Natural killer cell (primary cell): ENCODE measurements around the gene KIRREL3. TPM values are rescaled to one million over a fixed set of nuclear protein-coding genes. Genes with fewer than 3 reads are reported as not detected.

ENCODE experiments used
- ATAC-seq, 3 donors: fragments of 150-1000 bp in 2 of 3; fragments of 200-7000 bp in 1 of 3; cut with Tn5 transposase; 1 replicate in 1 of 3; 2 replicates in 2 of 3; pipeline ENCODE4 v1.10.0; 2021; ENCODE audit warnings: mild to moderate bottlenecking in 2 of 3, moderate library complexity in 2 of 3
- DNase-seq, 2 donors: peaks; one replicate each; pipeline versions ENCODE4 v3.0.0 to v3.0.0-alpha.2; 2013 to 2021; ENCODE audit warnings: mixed read lengths in 1 of 2
- H3K27ac ChIP-seq: one replicate; pipeline ENCODE4 v1.5.1; 2013; ENCODE audit warnings: mild to moderate bottlenecking, low read length
- H3K27me3 ChIP-seq: one replicate; pipeline ENCODE4 v1.6.1; 2013; ENCODE audit warnings: low read length; ENCODE audit not compliant: control insufficient read depth, insufficient read depth
- H3K36me3 ChIP-seq: one replicate; pipeline ENCODE4 v1.6.1; 2013; ENCODE audit warnings: low read length; ENCODE audit not compliant: control insufficient read depth, insufficient read depth
- H3K4me1 ChIP-seq: one replicate; pipeline ENCODE4 v1.6.1; 2013; ENCODE audit warnings: low read length; ENCODE audit not compliant: control insufficient read depth, insufficient read depth
- H3K4me3 ChIP-seq: one replicate; pipeline ENCODE4 v1.5.1; 2013; ENCODE audit warnings: low read length
- H3K9me3 ChIP-seq: one replicate; pipeline ENCODE4 v1.6.1; 2013; ENCODE audit warnings: low read length; ENCODE audit not compliant: control insufficient read depth, insufficient read depth
- H3K27ac Mint-ChIP-seq, 2 donors: one replicate each; pipeline ENCODE4 v1.8.0; 2022; ENCODE audit warnings: mild to moderate bottlenecking in 2 of 2, mixed read lengths in 2 of 2, moderate library complexity in 1 of 2
- H3K27me3 Mint-ChIP-seq, 2 donors: one replicate each; pipeline ENCODE4 v1.8.0; 2022; ENCODE audit warnings: low read depth in 2 of 2, mixed read lengths in 2 of 2
- H3K36me3 Mint-ChIP-seq: one replicate; pipeline ENCODE4 v1.8.0; 2022; ENCODE audit warnings: mixed read lengths
- H3K4me1 Mint-ChIP-seq, 2 donors: one replicate each; pipeline ENCODE4 v1.8.0; 2022; ENCODE audit warnings: mixed read lengths in 2 of 2
- H3K4me3 Mint-ChIP-seq: one replicate; pipeline ENCODE4 v1.8.0; 2022; ENCODE audit warnings: mild to moderate bottlenecking, moderate library complexity, mixed read lengths
- H3K9me3 Mint-ChIP-seq, 2 donors: one replicate each; pipeline ENCODE4 v1.8.0; 2022; ENCODE audit warnings: mixed read lengths in 2 of 2
- CTCF ChIP-seq: fragments of 200-600 bp; IDR thresholded peaks from one replicate; pipeline ENCODE4 v1.8.0; 2022; ENCODE audit warnings: antibody characterized with exemption
- WGBS: methylation state at CpG from one replicate; pipeline ENCODE4 v1.1.7; 2013; ENCODE audit warnings: missing lambda C conversion rate; ENCODE audit not compliant: insufficient coverage; 5-methylcytosine and 5-hydroxymethylcytosine counted together
- intact Hi-C: fragments of 100-400 bp; cut with micrococcal nuclease; formaldehyde crosslinking; loops from one replicate; pipeline ENCODE4 v1.14.2; 2022
- total RNA-seq, 4 donors: library from RNA; stranded (reverse); fragments of 120-200 nt in 1 of 4; gene quantifications; one replicate each; pipeline versions ENCODE4 v1.2.3 to v1.2.4, GENCODE V29; 2013 to 2022

KIRREL3 gene
- total RNA-seq, 3 donors from 2014 or later (not counting 1 experiment from before 2014, with no cell fraction given) = not detected

- Mint-ChIP-seq H3K27me3 (peaks cover 15 to 37% of the 10 kb centered on the region in 2 donors), H3K27ac (no peak overlapping the region), H3K36me3 (no peaks in the 10 kb centered on the region), H3K4me1 (no peaks in the 10 kb centered on the region), H3K9me3 (no peaks in the 10 kb centered on the region), H3K4me3 (no peak overlapping the region)
- Histone ChIP-seq H3K9me3 (no peaks in the 10 kb centered on the region), H3K27me3 (no peaks in the 10 kb centered on the region), H3K4me3 (no peak overlapping the region), H3K36me3 (no peaks in the 10 kb centered on the region), H3K4me1 (no peaks in the 10 kb centered on the region), H3K27ac (no peak overlapping the region)
- intact Hi-C loops = no loop called here
- no peak for TF ChIP-seq CTCF
- no peak for DNase-seq
- no peak for ATAC-seq
- 87% methylated on average over 2 of the region's 4 CpGs for WGBS
Measured at GRCh38 chr11:126815111-126815510, 185.5 kb downstream of the KIRREL3 start.

DNA sequence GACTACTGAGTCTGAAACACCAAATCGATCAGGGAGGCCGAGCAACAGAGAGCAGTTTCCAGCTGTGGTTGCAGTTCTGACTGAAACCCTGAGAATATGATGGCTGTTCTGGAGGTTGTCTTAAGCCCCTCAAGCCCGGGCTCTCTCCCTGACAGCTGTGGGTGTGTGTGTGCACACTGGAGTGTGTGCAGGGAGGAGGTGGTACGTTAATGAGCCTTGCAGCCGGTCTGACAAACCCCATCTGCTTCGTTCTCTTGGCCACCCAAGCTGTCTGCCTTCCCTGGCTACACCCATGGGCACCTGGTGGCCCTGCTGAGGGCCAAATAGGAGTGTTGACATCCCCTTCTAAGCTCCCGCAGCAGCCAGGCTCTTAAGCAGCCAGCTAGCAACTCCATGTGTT, 189.8 kb downstream of the KIRREL3 start:
- no peak overlapping the region for H3K4me3 Mint-ChIP-seq
- H3K27me3 Mint-ChIP-seq = peaks cover 9 to 18% of the 10 kb centered on the region in 2 donors
- DNase-seq (no peak), ATAC-seq (no peak)
- no peaks in the 10 kb centered on the region for H3K9me3 Mint-ChIP-seq
- Histone ChIP-seq H3K4me3 (no peak overlapping the region), H3K9me3 (no peaks in the 10 kb centered on the region), H3K27me3 (no peaks in the 10 kb centered on the region), H3K36me3 (no peaks in the 10 kb centered on the region), H3K27ac (no peak overlapping the region), H3K4me1 (no peaks in the 10 kb centered on the region)
- intact Hi-C loops = no loop called here
- H3K4me1 Mint-ChIP-seq = no peaks in the 10 kb centered on the region
- no peak for TF ChIP-seq CTCF
- H3K36me3 Mint-ChIP-seq = no peaks in the 10 kb centered on the region
- 87% methylated on average over 7 of the region's 7 CpGs for WGBS
- H3K27ac Mint-ChIP-seq = no peak overlapping the region

GRCh38 chr11:126809514-126810289, 190.9 kb downstream of the KIRREL3 start:
- H3K27me3 ChIP-seq = no peaks in the 10 kb centered on the region

More at GRCh38 chr11:126809514-126810289, 190.9 kb downstream of the KIRREL3 start:
- H3K4me1 Mint-ChIP-seq = no peaks in the 10 kb centered on the region
- Histone ChIP-seq H3K9me3 (no peaks in the 10 kb centered on the region), H3K4me3 (no peak overlapping the region), H3K4me1 (no peaks in the 10 kb centered on the region), H3K36me3 (no peaks in the 10 kb centered on the region), H3K27ac (no peak overlapping the region)
- peaks cover 9 to 24% of the 10 kb centered on the region in 2 donors for H3K27me3 Mint-ChIP-seq
- intact Hi-C loops = no loop called here
- no peak for ATAC-seq
- H3K9me3 Mint-ChIP-seq = no peaks in the 10 kb centered on the region
- no peaks in the 10 kb centered on the region for H3K36me3 Mint-ChIP-seq
- 80% methylated on average over 6 of the region's 6 CpGs for WGBS
- H3K4me3 Mint-ChIP-seq = no peak overlapping the region
- no peak for TF ChIP-seq CTCF
- no peak overlapping the region for H3K27ac Mint-ChIP-seq
- DNase-seq = no peak
